K562 (cell line): ENCODE measurements around the gene ATP2B1.

Experiments used
- BACH1 ChIP-seq: fragments of 200-800 bp; sonication (Bioruptor generic); IDR thresholded peaks from 2 replicates; pipeline ENCODE4 v1.6.1; 2016; ENCODE audit warnings: missing genetic modification characterization, missing compliant biosample characterization
- CBX1 ChIP-seq: sonication (generic); IDR thresholded peaks from 2 replicates; pipeline ENCODE4 v1.6.1; 2016; ENCODE audit warnings: antibody characterized with exemption, low read depth, mild to moderate bottlenecking
- CTCF ChIP-seq, 3 experiments: IDR thresholded peaks in 2 of 3; conservative IDR thresholded peaks in 1 of 3; 2 replicates each; pipeline ENCODE4 v1.5.1; 2011 to 2012; ENCODE audit warnings: low read length in 3 of 3, mild to moderate bottlenecking in 3 of 3, control low read depth in 2 of 3, improper control_type of control experiment in 1 of 3, inconsistent platforms in 1 of 3, low read depth in 1 of 3, mixed read lengths in 1 of 3, moderate library complexity in 1 of 3; ENCODE audit not compliant: insufficient read depth in 2 of 3
- FOXM1 ChIP-seq, 2 experiments: fragments of 450-650 bp in 1 of 2; sonication (generic) in 1 of 2; formaldehyde crosslinking in 1 of 2; IDR thresholded peaks; 2 replicates each; pipeline versions ENCODE4 v1.6.1 to v1.9.0; 2017 to 2022; ENCODE audit warnings: low read depth in 2 of 2, mild to moderate bottlenecking in 2 of 2, missing genetic modification reagents in 1 of 2, moderate library complexity in 1 of 2
- NR2C2 ChIP-seq, 2 experiments: fragments of 200-800 bp in 1 of 2; sonication (Bioruptor generic) in 1 of 2; sonication (generic) in 1 of 2; formaldehyde crosslinking in 1 of 2; IDR thresholded peaks; 2 replicates each; pipeline versions ENCODE4 v1.6.1 to v1.8.0; 2016 to 2022; ENCODE audit warnings: mild to moderate bottlenecking in 1 of 2, missing compliant biosample characterization in 1 of 2, missing genetic modification characterization in 1 of 2, missing genetic modification reagents in 1 of 2
- RBBP5 ChIP-seq: fragments of 200-600 bp; sonication (generic); IDR thresholded peaks from 2 replicates; pipeline ENCODE4 v1.6.1; 2012; ENCODE audit warnings: borderline replicate concordance, mild to moderate bottlenecking, low read length, control low read depth, inconsistent platforms; ENCODE audit not compliant: insufficient read depth, poor library complexity, severe bottlenecking
- SMARCC2 ChIP-seq: fragments of 450-650 bp; IDR thresholded peaks from 2 replicates; pipeline ENCODE4 v1.6.1; 2017; ENCODE audit warnings: antibody characterized with exemption, moderate library complexity, mild to moderate bottlenecking, low read depth

- TF ChIP-seq RBBP5 (no peak), CBX1 (no peak), FOXM1 (IDR thresholded peaks at IDR 0.05; ENCODE audit: low read depth) (no peak), FOXM1 (CRISPR knock-in tag; IDR thresholded peaks at IDR 0.05; ENCODE audit: low read depth) (no peak), CTCF (IDR thresholded peaks at IDR 0.05 in 2 of 3, conservative IDR thresholded peaks at IDR 0.05 in 1 of 3; ENCODE audit: insufficient read depth in 2 of 3, low read depth in 1 of 3, low read length in 3 of 3) (no peak), BACH1 (tag) (no peak), NR2C2 (CRISPR knock-in tag; IDR thresholded peaks at IDR 0.05) (no peak), NR2C2 (tag; IDR thresholded peaks at IDR 0.05) (no peak), SMARCC2 (no peak)
Observed at GRCh38 chr12:89547101-89547500, 161.5 kb downstream of the ATP2B1 start.
